Uterus (tissue), 4 donors: ENCODE data around the gene COMMD10. TPM values are rescaled to one million over a fixed set of nuclear protein-coding genes. Genes with fewer than 3 reads are reported as not detected.
A peak's percentile ranks its signal among the peaks of the same experiment; 100 is the strongest.

Experiments used
- DNase-seq, 2 donors: peaks; one replicate each; pipeline ENCODE4 v3.0.0-alpha.2; 2019 to 2020
- H3K27ac ChIP-seq, 2 donors: fragments of 200-600 bp; sonication (generic); 1 replicate in 1 of 2; 2 replicates in 1 of 2; pipeline ENCODE4 v1.5.1; 2016 to 2018
- H3K27me3 ChIP-seq, 2 donors: fragments of 200-600 bp; sonication (generic); one replicate each; pipeline ENCODE4 v1.5.1; 2018 to 2019; ENCODE audit warnings: control low read depth in 1 of 2
- H3K36me3 ChIP-seq, 2 donors: fragments of 200-600 bp; sonication (generic); one replicate each; pipeline ENCODE4 v1.5.1; 2019; ENCODE audit warnings: control low read depth in 1 of 2
- H3K4me1 ChIP-seq, 2 donors: fragments of 200-600 bp; sonication (generic); one replicate each; pipeline ENCODE4 v1.5.1; 2018 to 2019; ENCODE audit warnings: control low read depth in 1 of 2
- H3K4me3 ChIP-seq, 2 donors: fragments of 200-600 bp; sonication (generic); 1 replicate in 1 of 2; 2 replicates in 1 of 2; pipeline ENCODE4 v1.5.1; 2018 to 2019; ENCODE audit warnings: mild to moderate bottlenecking in 1 of 2
- H3K9me3 ChIP-seq, 2 donors: fragments of 200-600 bp; sonication (generic); one replicate each; pipeline ENCODE4 v1.5.1; 2019; ENCODE audit warnings: control low read depth in 1 of 2
- POLR2A ChIP-seq, 2 donors: fragments of 450-650 bp; IDR thresholded peaks; one replicate each; pipeline ENCODE4 v1.6.1; 2016; ENCODE audit warnings: antibody characterized with exemption in 2 of 2, mild to moderate bottlenecking in 1 of 2, moderate library complexity in 1 of 2
- intact Hi-C: fragments of 100-400 bp; cut with DNase I; formaldehyde crosslinking; loops from one replicate; pipeline ENCODE4 v1.15.1; 2023; ENCODE audit warnings: low total_unique reads
- total RNA-seq, 4 donors: library from RNA; depleted of rRNA in 3 of 4; stranded (reverse); fragments of >200 nt in 3 of 4; gene quantifications; one replicate each; pipeline versions ENCODE4 v1.1.0 to v1.2.4, GENCODE V29; 2014 to 2023
- TF ChIP-seq, protein P1 (sequence below), 4 experiments: fragments of 200-600 bp in 2 of 4; fragments of 450-650 bp in 2 of 4; sonication (generic) in 2 of 4; IDR thresholded peaks; one replicate each; pipeline ENCODE4 v1.5.1; 2016 to 2019; ENCODE audit warnings: antibody characterized with exemption in 4 of 4, mild to moderate bottlenecking in 2 of 4, moderate library complexity in 1 of 4
- donor health status: DM: yes; HTN: yes; CAD: no.

The COMMD10 gene
- total RNA-seq, 4 donors from 2014 or later: 37.3 to 82.6 (median 67.3) TPM

DNA sequence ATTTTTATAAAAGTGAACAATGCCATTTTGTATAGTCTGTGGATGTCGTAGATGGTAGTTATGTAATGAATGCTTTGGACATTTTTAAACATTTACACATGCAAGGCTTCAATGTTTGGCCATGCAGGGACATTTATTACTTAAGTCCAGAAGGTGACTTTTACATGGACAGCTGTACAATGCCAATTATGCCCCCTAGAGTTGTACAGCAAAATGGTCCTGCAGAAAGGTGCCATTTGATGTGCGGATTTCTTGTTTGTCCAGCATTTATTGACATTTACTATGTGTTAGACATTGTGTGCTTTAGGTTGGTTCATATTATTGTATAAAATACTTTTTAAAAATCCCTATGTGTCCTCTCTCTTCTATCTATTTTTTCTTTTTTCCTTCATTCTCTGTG is 22.5 kb upstream of the COMMD10 start:
- intact Hi-C loops: no loop called here
- no peak for DNase-seq
- H3K36me3 ChIP-seq: no peaks in the 10 kb centered on the region

DNA sequence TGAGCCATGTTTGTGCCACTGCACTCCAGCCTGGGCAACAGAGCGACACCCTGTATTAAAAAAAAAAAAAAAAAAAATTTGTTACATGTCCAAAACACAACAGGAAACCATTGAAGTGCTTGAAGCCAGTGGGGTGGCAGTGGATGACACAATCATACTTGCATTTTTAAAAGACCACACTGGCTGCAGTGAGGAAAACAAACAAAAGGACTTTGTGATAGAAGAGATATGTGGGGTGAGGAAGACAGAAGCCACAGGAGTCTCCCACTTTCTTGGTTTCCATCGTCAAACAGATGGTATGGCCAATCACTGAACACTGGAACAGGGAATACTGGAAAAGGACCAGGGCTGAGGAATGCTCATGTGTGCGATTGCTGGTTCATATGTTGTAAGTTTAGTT is 20.9 kb upstream of the COMMD10 start:
- Histone ChIP-seq H3K9me3 (no peaks in the 10 kb centered on the region), H3K27ac (no peak overlapping the region), H3K27me3 (no peaks in the 10 kb centered on the region), H3K4me1 (no peaks in the 10 kb centered on the region), H3K4me3 (no peak overlapping the region), H3K36me3 (no peaks in the 10 kb centered on the region)
- intact Hi-C loops: no loop called here
- DNase-seq: no peak
- no peak for TF ChIP-seq POLR2A (IDR thresholded peaks at IDR 0.05)
- TF ChIP-seq, protein P1, sequence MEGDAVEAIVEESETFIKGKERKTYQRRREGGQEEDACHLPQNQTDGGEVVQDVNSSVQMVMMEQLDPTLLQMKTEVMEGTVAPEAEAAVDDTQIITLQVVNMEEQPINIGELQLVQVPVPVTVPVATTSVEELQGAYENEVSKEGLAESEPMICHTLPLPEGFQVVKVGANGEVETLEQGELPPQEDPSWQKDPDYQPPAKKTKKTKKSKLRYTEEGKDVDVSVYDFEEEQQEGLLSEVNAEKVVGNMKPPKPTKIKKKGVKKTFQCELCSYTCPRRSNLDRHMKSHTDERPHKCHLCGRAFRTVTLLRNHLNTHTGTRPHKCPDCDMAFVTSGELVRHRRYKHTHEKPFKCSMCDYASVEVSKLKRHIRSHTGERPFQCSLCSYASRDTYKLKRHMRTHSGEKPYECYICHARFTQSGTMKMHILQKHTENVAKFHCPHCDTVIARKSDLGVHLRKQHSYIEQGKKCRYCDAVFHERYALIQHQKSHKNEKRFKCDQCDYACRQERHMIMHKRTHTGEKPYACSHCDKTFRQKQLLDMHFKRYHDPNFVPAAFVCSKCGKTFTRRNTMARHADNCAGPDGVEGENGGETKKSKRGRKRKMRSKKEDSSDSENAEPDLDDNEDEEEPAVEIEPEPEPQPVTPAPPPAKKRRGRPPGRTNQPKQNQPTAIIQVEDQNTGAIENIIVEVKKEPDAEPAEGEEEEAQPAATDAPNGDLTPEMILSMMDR (IDR thresholded peaks at IDR 0.05): no peak

More for the DNA sequence above, 22.5 kb upstream of the COMMD10 start:
- H3K4me3 ChIP-seq: no peak overlapping the region
- no peaks in the 10 kb centered on the region for H3K27me3 ChIP-seq
- no peaks in the 10 kb centered on the region for H3K4me1 ChIP-seq
- no peak overlapping the region for H3K27ac ChIP-seq
- TF ChIP-seq, protein P1 (IDR thresholded peaks at IDR 0.05): no peak
- no peak for TF ChIP-seq POLR2A (IDR thresholded peaks at IDR 0.05)
- H3K9me3 ChIP-seq: no peaks in the 10 kb centered on the region

DNA sequence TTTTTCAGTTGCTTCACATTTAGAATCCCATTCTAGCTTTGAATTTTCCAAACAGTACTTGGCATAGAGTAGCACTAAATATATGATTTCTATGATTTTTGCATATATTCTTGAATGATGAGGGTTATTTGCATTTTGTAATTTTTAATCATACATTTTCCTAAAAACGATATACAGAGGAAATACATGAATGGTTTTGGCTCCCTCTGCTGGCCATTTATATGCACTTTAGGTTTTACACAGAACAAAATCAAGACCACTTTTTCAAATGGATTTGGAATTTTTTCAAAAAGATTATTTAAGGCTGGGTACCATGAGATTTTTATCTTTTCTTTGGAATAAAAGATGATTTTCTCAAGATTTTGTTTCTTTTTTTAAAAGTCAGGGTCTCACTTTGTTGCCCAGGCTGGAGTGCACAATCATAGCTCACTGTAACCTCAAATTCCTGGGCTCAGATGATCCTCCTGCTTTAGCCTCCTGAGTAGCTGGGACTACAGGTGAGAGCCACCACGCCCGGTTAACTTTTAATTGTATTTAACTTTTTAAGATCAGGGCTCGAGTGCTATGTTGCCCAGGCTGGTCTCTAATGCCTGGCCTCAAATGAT is 16.7 kb upstream of the COMMD10 start:
- TF ChIP-seq, protein P1 (IDR thresholded peaks at IDR 0.05): peak; percentile 60 to 85 (median 72)
- TF ChIP-seq POLR2A (IDR thresholded peaks at IDR 0.05): no peak
- Histone ChIP-seq H3K27ac (no peak overlapping the region), H3K36me3 (no peaks in the 10 kb centered on the region), H3K9me3 (no peaks in the 10 kb centered on the region), H3K4me1 (no peaks in the 10 kb centered on the region), H3K27me3 (no peaks in the 10 kb centered on the region), H3K4me3 (no peak overlapping the region)
- DNase-seq: peak in 1 of 2 donors; percentile 38
- intact Hi-C loops: no loop called here

DNA sequence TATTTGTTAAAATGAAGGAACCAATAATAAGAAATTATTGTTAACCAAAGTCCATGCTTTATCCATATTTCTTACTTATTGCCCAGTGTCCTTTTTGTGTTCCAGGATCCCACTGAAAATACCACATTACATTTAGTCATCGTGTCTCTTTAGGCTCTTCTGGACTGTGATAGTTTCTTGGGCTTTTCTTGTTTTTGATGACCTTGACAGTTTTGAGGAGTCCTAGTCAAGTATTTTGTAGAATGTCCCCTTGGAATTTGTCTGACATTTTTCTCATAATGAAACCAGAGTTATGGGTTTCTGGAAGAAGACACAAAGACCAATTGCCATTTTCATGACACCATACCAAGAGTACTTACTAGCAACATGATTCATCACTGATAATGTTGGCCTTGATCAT is 13.6 kb upstream of the COMMD10 start:
- no peaks in the 10 kb centered on the region for H3K27me3 ChIP-seq
- intact Hi-C loops: no loop called here
- no peak overlapping the region for H3K27ac ChIP-seq
- H3K36me3 ChIP-seq: no peaks in the 10 kb centered on the region
- no peak for DNase-seq
- no peaks in the 10 kb centered on the region for H3K9me3 ChIP-seq
- no peaks in the 10 kb centered on the region for H3K4me1 ChIP-seq
- no peak overlapping the region for H3K4me3 ChIP-seq
- no peak for TF ChIP-seq POLR2A (IDR thresholded peaks at IDR 0.05)
- TF ChIP-seq, protein P1 (IDR thresholded peaks at IDR 0.05): no peak

DNA sequence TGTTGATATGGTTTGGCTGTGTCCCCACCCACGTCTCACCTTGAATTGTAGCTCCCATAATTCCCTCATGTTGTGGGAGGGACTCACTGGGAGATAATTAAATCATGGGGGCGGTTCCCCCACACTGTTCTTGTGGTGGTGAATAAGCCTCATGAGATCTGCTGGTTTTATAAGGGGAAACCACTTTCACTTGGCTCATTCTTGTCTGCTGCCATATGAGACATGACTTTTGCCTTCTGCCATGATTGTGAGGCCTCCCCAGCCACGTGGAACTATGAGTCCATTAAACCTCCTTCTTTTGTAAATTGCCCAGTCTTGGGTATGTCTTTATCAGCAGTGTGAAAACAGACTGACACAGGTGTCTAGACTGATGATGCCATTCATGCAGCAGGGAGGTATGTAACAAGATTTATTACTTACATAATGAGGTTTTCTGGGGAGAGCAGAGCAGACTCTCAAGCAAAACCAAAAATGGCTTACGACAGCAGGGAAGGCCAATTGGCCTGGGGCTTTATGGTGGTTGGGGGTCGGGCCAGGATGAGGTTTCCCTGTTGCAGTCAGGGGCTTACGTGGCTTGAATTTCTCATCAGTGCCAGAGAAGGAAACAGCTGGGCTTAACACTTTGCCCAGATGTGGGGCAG is 9.5 kb upstream of the COMMD10 start:
- intact Hi-C loops: no loop called here

More for the DNA sequence above, 9.5 kb upstream of the COMMD10 start:
- no peaks in the 10 kb centered on the region for H3K36me3 ChIP-seq
- H3K4me1 ChIP-seq: no peaks in the 10 kb centered on the region
- no peaks in the 10 kb centered on the region for H3K9me3 ChIP-seq
- no peak for DNase-seq
- TF ChIP-seq, protein P1 (IDR thresholded peaks at IDR 0.05): no peak
- no peak for TF ChIP-seq POLR2A (IDR thresholded peaks at IDR 0.05)
- H3K27ac ChIP-seq: no peak overlapping the region
- no peaks in the 10 kb centered on the region for H3K27me3 ChIP-seq
- no peak overlapping the region for H3K4me3 ChIP-seq
